ENCODE measurements around the gene EBF3. TPM values are rescaled to one million over a fixed set of nuclear protein-coding genes. Genes with fewer than 3 reads are reported as not detected.

EBF3 gene
- total RNA-seq, 1 experiment from 2014 or later, result 0.64 TPM

GRCh38 chr10:129816656-129817045, 147.4 kb downstream of the EBF3 start:
- ATAC-seq (no peak), DNase-seq (ENCODE audit: low read depth, low spot score) (no peak)
- BruUV-seq (replicated peaks), result no TSS peak
- Histone ChIP-seq H3K4me3 (ENCODE audit: low read depth in 2 of 2, low read length in 2 of 2) (no peak overlapping the region), H3K36me3 (ENCODE audit: control insufficient read depth, insufficient read depth, low read length) (no peaks in the 10 kb centered on the region), H3K4me1 (ENCODE audit: control insufficient read depth, insufficient read depth, low read length) (no peaks in the 10 kb centered on the region), H3K27ac (ENCODE audit: low read length) (no peak overlapping the region), H3K9me3 (ENCODE audit: control insufficient read depth, insufficient read depth, low read depth, low read length) (no peaks in the 10 kb centered on the region), H3K27me3 (ENCODE audit: control insufficient read depth, insufficient read depth, low read length) (peaks cover 6% of the 10 kb centered on the region; the same call in 1 of the 2 replicates)
- ChIA-PET CTCF (no interaction called here), POLR2A (no interaction called here)
- intact Hi-C loops (cut with micrococcal nuclease; ENCODE audit: unreplicated experiment) (no loop called here), in situ Hi-C loops (cut with HindIII; ENCODE audit: low pct_unique_long_range_greater_than_20kb, low sequenced_read_pairs) (no loop called here)
- TF ChIP-seq REST (IDR thresholded peaks at IDR 0.05; ENCODE audit: insufficient read depth in 1 of 2, low read depth in 2 of 2, low read length in 1 of 2), result no peak
- no peak for TF ChIP-seq CTCF (IDR thresholded peaks at IDR 0.05)
- TF ChIP-seq TCF7L2 (IDR thresholded peaks at IDR 0.05; ENCODE audit: low read depth, low read length), result no peak
- TF ChIP-seq POLR2AphosphoS5 (IDR thresholded peaks at IDR 0.05; ENCODE audit: low read depth, low read length), result no peak
- no peak for TF ChIP-seq SIN3A (IDR thresholded peaks at IDR 0.05; ENCODE audit: borderline replicate concordance, insufficient read depth, low read depth, low read length)

- POLR2A ChIA-PET, result no interaction called here
- Histone ChIP-seq H3K27ac (ENCODE audit: low read length) (no peak overlapping the region), H3K9me3 (ENCODE audit: control insufficient read depth, insufficient read depth, low read depth, low read length) (no peaks in the 10 kb centered on the region), H3K36me3 (ENCODE audit: control insufficient read depth, insufficient read depth, low read length) (no peaks in the 10 kb centered on the region), H3K27me3 (ENCODE audit: control insufficient read depth, insufficient read depth, low read length) (peaks cover 6% of the 10 kb centered on the region; the same call in 1 of the 2 replicates), H3K4me1 (ENCODE audit: control insufficient read depth, insufficient read depth, low read length) (no peaks in the 10 kb centered on the region), H3K4me3 (ENCODE audit: low read depth in 2 of 2, low read length in 2 of 2) (no peak overlapping the region)
- TF ChIP-seq CTCF (IDR thresholded peaks at IDR 0.05), result no peak
- TF ChIP-seq POLR2AphosphoS5 (IDR thresholded peaks at IDR 0.05; ENCODE audit: low read depth, low read length), result no peak
- TF ChIP-seq REST (IDR thresholded peaks at IDR 0.05; ENCODE audit: insufficient read depth in 1 of 2, low read depth in 2 of 2, low read length in 1 of 2), result no peak
- no peak for TF ChIP-seq TCF7L2 (IDR thresholded peaks at IDR 0.05; ENCODE audit: low read depth, low read length)
- no peak for TF ChIP-seq SIN3A (IDR thresholded peaks at IDR 0.05; ENCODE audit: borderline replicate concordance, insufficient read depth, low read depth, low read length)
- CTCF ChIA-PET, result no interaction called here
- in situ Hi-C loops (cut with HindIII; ENCODE audit: low pct_unique_long_range_greater_than_20kb, low sequenced_read_pairs) (no loop called here), intact Hi-C loops (cut with micrococcal nuclease; ENCODE audit: unreplicated experiment) (no loop called here)
- no TSS peak for BruUV-seq (replicated peaks)
- DNase-seq (ENCODE audit: low read depth, low spot score), result no peak
- no peak; the same call in 1 of the 2 replicates for ATAC-seq
Measured at GRCh38 chr10:129815898-129816655, 148.0 kb downstream of the EBF3 start.
